ENCODE measurements around the gene USP10.

USP10 gene

GRCh38 chr16:84749072-84749471, 49.3 kb downstream of the USP10 start:
- POLR2A ChIA-PET = no interaction called here
- CTCF ChIA-PET = interaction anchor here (0.9 to 3.5 kb wide), 6 partner anchors 8 to 242 kb away, joined by 3 to 63 read pairs (median 6); no protein-coding TSS in a partner anchor
- no peak for TF ChIP-seq CTCF (IDR thresholded peaks at IDR 0.05; ENCODE audit: insufficient read depth, low read length, missing control alignments)
- H3K4me3 ChIP-seq (ENCODE audit: low read depth, low read length) = no peak overlapping the region
- no peak for DNase-seq (ENCODE audit: low read depth, low spot score)

DNA sequence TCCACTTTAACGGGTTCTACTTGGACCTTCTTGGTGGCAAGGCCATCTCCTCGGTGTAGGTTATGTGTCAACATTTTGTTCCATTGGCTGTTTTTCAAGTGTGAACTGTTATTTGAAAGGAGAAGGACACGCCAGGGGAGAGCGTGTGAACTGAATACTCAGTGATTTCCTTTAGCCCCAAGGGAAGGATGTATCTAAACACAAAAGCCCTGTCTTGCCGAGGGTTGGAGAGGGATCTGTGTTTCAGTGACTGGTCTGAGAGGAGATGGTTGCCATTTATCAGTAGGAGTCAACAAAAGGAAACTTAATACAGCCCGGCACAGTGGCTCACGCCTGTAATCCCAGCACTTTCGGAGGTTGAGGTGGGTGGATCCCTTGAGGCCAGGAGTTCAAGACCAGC, 50.0 kb downstream of the USP10 start:
- ChIA-PET CTCF (interaction anchor here (0.7 to 14.2 kb wide), 7 partner anchors 9 to 230 kb away, joined by 3 to 492 read pairs (median 6); no protein-coding TSS in a partner anchor), POLR2A (no interaction called here)
- no peak overlapping the region for H3K4me3 ChIP-seq (ENCODE audit: low read depth, low read length)
- TF ChIP-seq CTCF (IDR thresholded peaks at IDR 0.05; ENCODE audit: insufficient read depth, low read length, missing control alignments) = no peak
- DNase-seq (ENCODE audit: low read depth, low spot score) = no peak

DNA sequence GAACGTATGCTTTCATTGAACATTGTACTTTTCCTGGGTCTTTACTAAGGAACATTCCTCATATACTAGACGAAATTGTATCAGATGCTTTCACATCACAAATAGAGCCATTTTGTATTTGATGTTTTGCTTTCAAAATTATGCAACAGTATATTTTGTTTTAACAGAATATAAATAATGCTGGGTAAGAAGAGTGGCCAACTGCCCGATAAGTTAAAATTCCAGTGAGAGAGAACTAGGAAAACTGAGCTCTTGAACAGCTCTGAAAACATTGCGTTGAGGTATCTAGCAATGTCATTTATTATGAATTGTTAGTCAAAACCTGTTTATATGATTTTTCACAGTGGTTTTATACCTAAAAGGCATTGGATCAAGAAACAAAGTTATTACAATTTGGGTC, 50.8 kb downstream of the USP10 start:
- POLR2A ChIA-PET = no interaction called here
- CTCF ChIA-PET = interaction anchor here (0.8 to 14.2 kb wide), 8 partner anchors 8 to 227 kb away, joined by 4 to 492 read pairs (median 6); no protein-coding TSS in a partner anchor
- H3K4me3 ChIP-seq (ENCODE audit: low read depth, low read length) = no peak overlapping the region
- TF ChIP-seq CTCF (IDR thresholded peaks at IDR 0.05; ENCODE audit: insufficient read depth, low read length, missing control alignments) = no peak
- DNase-seq (ENCODE audit: low read depth, low spot score) = no peak

DNA sequence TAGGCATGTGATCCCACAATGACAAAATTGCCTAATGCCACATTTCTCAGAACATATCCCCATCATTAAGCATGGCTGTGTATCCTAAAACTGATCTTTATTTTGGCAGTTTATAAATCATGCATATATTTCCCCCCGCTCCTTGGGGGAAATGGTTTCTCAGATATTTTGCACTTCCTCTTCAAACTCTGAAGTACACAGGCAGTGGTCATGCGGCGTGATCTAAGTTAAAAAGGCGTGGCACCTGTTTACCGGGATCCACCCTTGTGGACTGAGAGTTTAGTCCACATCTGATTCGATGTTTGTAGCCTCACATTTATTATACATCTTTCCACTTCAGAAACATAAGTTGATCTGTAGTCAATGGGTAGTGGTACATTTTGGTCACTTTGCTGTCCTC, 51.4 kb downstream of the USP10 start:
- POLR2A ChIA-PET = no interaction called here
- no peak overlapping the region for H3K4me3 ChIP-seq (ENCODE audit: low read depth, low read length)
- no peak for TF ChIP-seq CTCF (IDR thresholded peaks at IDR 0.05; ENCODE audit: insufficient read depth, low read length, missing control alignments)
- CTCF ChIA-PET = interaction anchor here (1.0 to 14.2 kb wide), 9 partner anchors 8 to 226 kb away, joined by 3 to 492 read pairs (median 7); no protein-coding TSS in a partner anchor
- DNase-seq (ENCODE audit: low read depth, low spot score) = no peak

GRCh38 chr16:84751947-84752346, 52.1 kb downstream of the USP10 start:
- no peak for TF ChIP-seq CTCF (IDR thresholded peaks at IDR 0.05; ENCODE audit: insufficient read depth, low read length, missing control alignments)
- H3K4me3 ChIP-seq (ENCODE audit: low read depth, low read length) = no peak overlapping the region
- POLR2A ChIA-PET = no interaction called here
- CTCF ChIA-PET = interaction anchor here (1.0 to 14.2 kb wide), 11 partner anchors 11 to 225 kb away, joined by 3 to 492 read pairs (median 9); no protein-coding TSS in a partner anchor
- no peak for DNase-seq (ENCODE audit: low read depth, low spot score)

DNA sequence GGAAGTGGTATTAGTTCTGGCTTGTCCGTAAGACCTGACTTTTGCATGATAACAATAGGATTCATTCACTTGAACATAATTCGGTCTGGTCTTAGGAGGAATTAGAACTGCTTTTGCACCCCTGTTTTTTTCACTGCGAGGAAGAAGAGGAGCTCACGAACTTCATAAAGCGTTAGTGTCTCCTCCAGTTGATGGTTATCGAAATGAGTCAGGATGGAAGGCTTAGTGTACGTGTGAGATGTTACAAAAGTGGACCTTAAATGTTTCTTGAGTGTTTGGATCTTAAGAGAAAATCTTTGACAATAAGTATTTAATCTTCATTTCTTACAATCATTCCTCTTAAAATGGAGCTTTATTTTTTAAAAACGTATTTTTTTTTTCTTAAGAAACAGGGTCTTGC, 52.8 kb downstream of the USP10 start:
- TF ChIP-seq CTCF (IDR thresholded peaks at IDR 0.05; ENCODE audit: insufficient read depth, low read length, missing control alignments) = no peak
- no peak for DNase-seq (ENCODE audit: low read depth, low spot score)
- ChIA-PET POLR2A (no interaction called here), CTCF (interaction anchor here (0.7 to 14.2 kb wide), 24 partner anchors 8 to 334 kb away, joined by 3 to 492 read pairs (median 10); no protein-coding TSS in a partner anchor)
- H3K4me3 ChIP-seq (ENCODE audit: low read depth, low read length) = no peak overlapping the region

All from AG04449 (cell line).